MV-4-11 (cell line): ENCODE measurements around the gene PEX7.
"Not testable (repeated sequence)": the region's sequence is repeated elsewhere in the genome, so short reads cannot be mapped to it uniquely, and the experiment has no call there.

Experiments used
- DNase-seq: peaks from one replicate; lab custom pipeline; 2025; lab: John Stamatoyannopoulos, UW

PEX7 gene

GRCh38 chr6:136840276-136841001 lies 18.0 kb downstream of the PEX7 start:
- no peak for DNase-seq

GRCh38 chr6:136843210-136843609 lies 20.8 kb downstream of the PEX7 start:
- no peak for DNase-seq

- peak; percentile 18 for DNase-seq
These were observed 23.7 kb downstream of the PEX7 start for GRCh38 chr6:136846046-136846445.

- DNase-seq = not testable (repeated sequence)
These were observed 24.1 kb downstream of the PEX7 start for GRCh38 chr6:136846477-136846876.

GRCh38 chr6:136849979-136850563 lies 27.7 kb downstream of the PEX7 start:
- DNase-seq = not testable (repeated sequence)

GRCh38 chr6:136859430-136859829 lies 37.0 kb downstream of the PEX7 start:
- peak; percentile 83 for DNase-seq

GRCh38 chr6:136860043-136860442 lies 37.7 kb downstream of the PEX7 start:
- DNase-seq = no peak

- DNase-seq = no peak
These were observed 40.3 kb downstream of the PEX7 start for GRCh38 chr6:136862662-136863061.

GRCh38 chr6:136863752-136864151 lies 41.4 kb downstream of the PEX7 start:
- DNase-seq = no peak

- DNase-seq = no peak
These were observed 42.3 kb downstream of the PEX7 start for GRCh38 chr6:136864676-136865075.

- no peak for DNase-seq
These were observed 44.6 kb downstream of the PEX7 start for GRCh38 chr6:136866872-136867416.

- DNase-seq = no peak
These were observed 47.1 kb downstream of the PEX7 start for GRCh38 chr6:136869451-136869850.

- DNase-seq = no peak
These were observed 51.4 kb downstream of the PEX7 start for GRCh38 chr6:136873748-136874147.

GRCh38 chr6:136876469-136876868 lies 54.1 kb downstream of the PEX7 start:
- not testable (repeated sequence) for DNase-seq

- DNase-seq = no peak
These were observed 58.5 kb downstream of the PEX7 start for GRCh38 chr6:136880748-136881460.

- DNase-seq = peak; percentile 39
These were observed 63.7 kb downstream of the PEX7 start for GRCh38 chr6:136886091-136886490.

- DNase-seq = no peak
These were observed 65.6 kb downstream of the PEX7 start for GRCh38 chr6:136887953-136888352.

- DNase-seq = peak; percentile 3
These were observed 67.1 kb downstream of the PEX7 start for GRCh38 chr6:136889271-136890193.

GRCh38 chr6:136890194-136890839 lies 67.9 kb downstream of the PEX7 start:
- DNase-seq = no peak

- no peak for DNase-seq
These were observed 68.6 kb downstream of the PEX7 start for GRCh38 chr6:136890986-136891385.

GRCh38 chr6:136893187-136893586 lies 70.8 kb downstream of the PEX7 start:
- no peak for DNase-seq
